Transverse colon (tissue), 4 donors: ENCODE data around the gene PKP4. TPM values are rescaled to one million over a fixed set of nuclear protein-coding genes. Genes with fewer than 3 reads are reported as not detected.

Experiments
- DNase-seq: peaks from one replicate; pipeline ENCODE4 v3.0.0-alpha.2; 2019
- H3K27ac ChIP-seq, 4 donors: fragments of 200-600 bp; sonication (generic); 2 replicates each; pipeline ENCODE4 v1.5.1; 2016 to 2018; ENCODE audit warnings: inconsistent platforms in 4 of 4
- H3K27me3 ChIP-seq: fragments of 200-600 bp; sonication (generic); 2 replicates; pipeline ENCODE4 v1.5.1; 2017; ENCODE audit warnings: inconsistent platforms
- H3K36me3 ChIP-seq, 4 donors: fragments of 200-600 bp; sonication (generic); 2 replicates each; pipeline ENCODE4 v1.5.1; 2017 to 2019; ENCODE audit warnings: inconsistent platforms in 4 of 4
- H3K4me1 ChIP-seq, 4 donors: fragments of 200-600 bp; sonication (generic); 2 replicates each; pipeline ENCODE4 v1.5.1; 2017 to 2020; ENCODE audit warnings: inconsistent platforms in 4 of 4
- H3K4me3 ChIP-seq, 4 donors: fragments of 200-600 bp; sonication (generic); 1 replicate in 1 of 4; 2 replicates in 3 of 4; pipeline versions ENCODE4 v1.5.1 to v1.6.1; 2017 to 2019; ENCODE audit warnings: inconsistent platforms in 4 of 4
- H3K9me3 ChIP-seq, 2 donors: fragments of 200-600 bp; sonication (generic); 2 replicates each; pipeline ENCODE4 v1.5.1; 2017 to 2019; ENCODE audit warnings: inconsistent platforms in 2 of 2
- EP300 ChIP-seq: sonication (generic); formaldehyde crosslinking; IDR thresholded peaks from one replicate; pipeline ENCODE4 v1.6.1; 2017; ENCODE audit warnings: antibody characterized with exemption, low read depth
- POLR2A ChIP-seq: fragments of 450-650 bp; IDR thresholded peaks from one replicate; pipeline ENCODE4 v1.6.1; 2016; ENCODE audit warnings: antibody characterized with exemption, mild to moderate bottlenecking, moderate library complexity
- POLR2AphosphoS5 ChIP-seq, 3 donors: sonication (generic); formaldehyde crosslinking; IDR thresholded peaks; one replicate each; pipeline ENCODE4 v1.6.1; 2016; ENCODE audit warnings: antibody characterized with exemption in 3 of 3
- WGBS, 2 donors: methylation state at CpG; one replicate each; pipeline ENCODE4 v1.1.5; 2018; ENCODE audit warnings: low coverage in 1 of 2; 5-methylcytosine and 5-hydroxymethylcytosine counted together
- in situ Hi-C, 4 donors: fragments of 200-750 bp; cut with MboI; loops; one replicate each; pipeline versions ENCODE4 v1.15.0 to v1.15.1; 2017; ENCODE audit warnings: low sequenced_read_pairs in 3 of 4, low pct_ligation_motif_present in 1 of 4, low pct_unique_long_range_greater_than_20kb in 1 of 4
- intact Hi-C: fragments of 100-400 bp; cut with DNase I; formaldehyde crosslinking; loops from one replicate; pipeline ENCODE4 v1.15.1; 2023; ENCODE audit warnings: low total_unique reads
- total RNA-seq, 4 donors: library from RNA; depleted of rRNA; stranded (reverse); fragments of >200 nt; gene quantifications; one replicate each; pipeline ENCODE4 v1.1.0, GENCODE V29; 2016
- TF ChIP-seq, protein P1 (sequence below), 5 experiments: fragments of 200-600 bp in 3 of 5; fragments of 450-650 bp in 2 of 5; sonication (generic) in 3 of 5; IDR thresholded peaks; 1 replicate in 2 of 5; 2 replicates in 3 of 5; pipeline ENCODE4 v1.5.1; 2016 to 2017; ENCODE audit warnings: antibody characterized with exemption in 5 of 5, inconsistent platforms in 3 of 5, mild to moderate bottlenecking in 2 of 5, moderate library complexity in 1 of 5

Gene PKP4
- total RNA-seq, 4 donors from 2014 or later: 28.1 to 70.3 (median 58.3) TPM

DNA sequence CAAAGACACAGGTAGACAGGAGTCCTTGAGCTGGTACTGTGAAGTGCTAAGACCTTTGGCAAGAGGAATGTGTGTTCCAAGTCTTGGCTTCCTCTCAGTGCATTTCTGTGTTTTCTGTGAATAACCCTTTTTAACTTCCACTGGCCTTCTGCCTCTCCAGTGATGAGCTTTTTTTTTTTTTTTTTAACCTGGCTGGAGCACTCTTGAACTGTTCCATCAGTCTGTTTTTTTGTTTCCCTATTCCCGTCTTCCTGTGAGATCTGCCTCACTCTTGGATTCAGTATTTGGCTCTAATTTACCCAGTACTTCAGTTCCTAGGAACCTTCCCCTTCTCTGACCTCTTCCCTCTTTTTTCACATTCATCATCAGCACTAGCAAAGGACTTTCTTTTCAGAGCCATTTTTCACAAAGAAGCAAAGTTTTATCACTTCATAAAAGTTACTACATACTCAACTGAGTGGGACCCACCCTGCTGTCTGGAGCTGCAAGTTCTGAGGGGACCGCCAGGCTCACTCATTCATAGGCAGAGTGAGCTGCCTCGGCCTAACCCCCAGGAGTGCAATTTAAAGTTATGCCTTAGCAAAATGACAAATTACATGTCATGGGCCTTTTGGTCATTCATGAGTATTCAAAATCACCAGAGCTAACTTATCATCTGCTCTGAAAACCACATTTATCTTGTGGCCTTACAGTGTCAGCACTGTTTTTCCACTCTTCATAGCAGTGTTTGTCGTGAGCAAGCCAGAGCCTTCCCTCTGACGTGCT is 211.4 kb downstream of the PKP4 start:
- TF ChIP-seq EP300: no peak
- TF ChIP-seq POLR2AphosphoS5 (IDR thresholded peaks at IDR 0.05): no peak
- TF ChIP-seq, protein P1, sequence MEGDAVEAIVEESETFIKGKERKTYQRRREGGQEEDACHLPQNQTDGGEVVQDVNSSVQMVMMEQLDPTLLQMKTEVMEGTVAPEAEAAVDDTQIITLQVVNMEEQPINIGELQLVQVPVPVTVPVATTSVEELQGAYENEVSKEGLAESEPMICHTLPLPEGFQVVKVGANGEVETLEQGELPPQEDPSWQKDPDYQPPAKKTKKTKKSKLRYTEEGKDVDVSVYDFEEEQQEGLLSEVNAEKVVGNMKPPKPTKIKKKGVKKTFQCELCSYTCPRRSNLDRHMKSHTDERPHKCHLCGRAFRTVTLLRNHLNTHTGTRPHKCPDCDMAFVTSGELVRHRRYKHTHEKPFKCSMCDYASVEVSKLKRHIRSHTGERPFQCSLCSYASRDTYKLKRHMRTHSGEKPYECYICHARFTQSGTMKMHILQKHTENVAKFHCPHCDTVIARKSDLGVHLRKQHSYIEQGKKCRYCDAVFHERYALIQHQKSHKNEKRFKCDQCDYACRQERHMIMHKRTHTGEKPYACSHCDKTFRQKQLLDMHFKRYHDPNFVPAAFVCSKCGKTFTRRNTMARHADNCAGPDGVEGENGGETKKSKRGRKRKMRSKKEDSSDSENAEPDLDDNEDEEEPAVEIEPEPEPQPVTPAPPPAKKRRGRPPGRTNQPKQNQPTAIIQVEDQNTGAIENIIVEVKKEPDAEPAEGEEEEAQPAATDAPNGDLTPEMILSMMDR (IDR thresholded peaks at IDR 0.05): no peak
- TF ChIP-seq POLR2A: no peak
- Histone ChIP-seq H3K4me3 (no peak overlapping the region), H3K27ac (no peak overlapping the region), H3K36me3 (peaks cover 0 to 9% (median 3%) of the 10 kb centered on the region in 4 donors), H3K9me3 (no peaks in the 10 kb centered on the region), H3K4me1 (no peaks in the 10 kb centered on the region), H3K27me3 (no peaks in the 10 kb centered on the region)
- WGBS, 2 donors: 63 to 87% methylated on average over 3 to 5 of the region's 5 CpGs
- intact Hi-C loops (no loop called here), in situ Hi-C loops (no loop called here)
- DNase-seq: no peak

DNA sequence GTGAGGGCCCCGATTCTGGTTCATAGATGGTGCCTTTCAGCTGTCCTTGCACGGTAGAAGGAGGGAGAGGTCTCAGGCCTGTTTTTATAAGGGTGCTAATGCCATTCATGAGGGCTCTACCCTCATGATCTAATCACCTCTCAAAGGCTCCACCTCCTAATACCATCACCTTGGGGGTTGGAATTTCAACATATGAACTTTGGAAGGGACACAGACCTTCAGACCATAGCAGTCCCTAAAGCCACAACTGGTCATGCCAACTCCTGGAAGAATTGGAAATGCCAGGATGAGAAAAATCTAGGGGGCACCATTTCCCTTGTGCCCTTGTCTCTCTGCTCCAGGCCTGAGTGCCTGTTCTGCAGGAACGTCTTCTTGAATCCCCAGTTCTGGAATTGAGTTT is 213.5 kb downstream of the PKP4 start:
- 100% methylated on average over 1 to 3 of the region's 3 CpGs for WGBS, 2 donors
- H3K27ac ChIP-seq: no peak overlapping the region
- H3K27me3 ChIP-seq: no peaks in the 10 kb centered on the region
- H3K4me1 ChIP-seq: no peaks in the 10 kb centered on the region
- no peak for TF ChIP-seq EP300
- no peak for TF ChIP-seq POLR2A
- no peak for TF ChIP-seq POLR2AphosphoS5 (IDR thresholded peaks at IDR 0.05)
- TF ChIP-seq, protein P1 (IDR thresholded peaks at IDR 0.05): no peak
- DNase-seq: no peak
- no peaks in the 10 kb centered on the region for H3K9me3 ChIP-seq
- intact Hi-C loops: no loop called here
- H3K36me3 ChIP-seq: peaks cover 0 to 12% (median 4%) of the 10 kb centered on the region in 4 donors
- in situ Hi-C loops: no loop called here
- H3K4me3 ChIP-seq: no peak overlapping the region

DNA sequence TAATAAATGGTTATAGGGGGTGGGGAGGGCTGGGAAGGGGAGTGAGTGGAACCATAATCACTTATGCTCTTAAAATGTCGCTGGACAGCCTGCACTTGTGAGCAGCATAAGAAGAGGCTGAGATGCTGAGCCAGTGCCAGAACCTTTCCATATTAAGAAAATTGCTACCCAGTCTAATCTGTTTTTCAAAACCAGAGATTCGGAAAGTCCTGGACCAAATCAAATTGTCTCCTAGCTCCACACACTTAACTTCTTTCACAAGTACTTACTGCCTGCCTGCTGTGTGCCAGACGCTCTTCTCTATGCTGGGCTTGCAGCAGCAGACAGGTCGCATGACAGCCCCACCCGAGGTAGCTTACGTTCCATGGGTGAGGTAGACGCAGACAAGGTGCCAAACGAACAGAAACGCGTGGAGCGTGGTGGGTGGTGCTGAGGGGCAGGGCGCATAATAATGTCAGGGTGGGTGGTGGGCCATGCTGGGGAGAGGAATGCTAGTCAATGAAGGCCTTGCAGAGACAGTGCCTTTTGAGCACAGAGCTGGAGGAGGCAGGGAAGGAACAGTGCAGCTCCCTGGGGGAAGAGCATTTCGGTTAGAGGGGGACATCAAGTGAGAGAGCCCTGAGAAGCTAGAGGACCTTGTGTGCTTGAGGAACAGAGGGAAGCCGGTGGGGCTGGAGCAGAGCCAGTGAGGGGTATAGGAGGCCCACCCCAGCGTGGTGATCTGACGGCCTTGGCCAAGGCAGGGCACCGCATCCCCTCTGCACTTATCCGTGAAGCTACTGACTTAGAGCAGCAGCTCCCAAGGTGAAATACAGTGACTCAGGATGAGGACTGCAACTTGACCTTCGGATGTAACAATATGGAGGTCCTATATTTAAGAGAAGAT is 214.9 kb downstream of the PKP4 start:
- Histone ChIP-seq H3K4me3 (no peak overlapping the region), H3K9me3 (no peaks in the 10 kb centered on the region), H3K27me3 (no peaks in the 10 kb centered on the region), H3K27ac (no peak overlapping the region), H3K4me1 (no peaks in the 10 kb centered on the region), H3K36me3 (peaks cover 0 to 12% (median 3%) of the 10 kb centered on the region in 4 donors)
- TF ChIP-seq POLR2AphosphoS5 (IDR thresholded peaks at IDR 0.05): no peak
- TF ChIP-seq EP300: no peak
- TF ChIP-seq, protein P1 (IDR thresholded peaks at IDR 0.05): no peak
- no peak for TF ChIP-seq POLR2A
- intact Hi-C loops: no loop called here
- 90 to 92% methylated on average over 14 to 19 of the region's 19 CpGs for WGBS, 2 donors
- in situ Hi-C loops: no loop called here
- no peak for DNase-seq

DNA sequence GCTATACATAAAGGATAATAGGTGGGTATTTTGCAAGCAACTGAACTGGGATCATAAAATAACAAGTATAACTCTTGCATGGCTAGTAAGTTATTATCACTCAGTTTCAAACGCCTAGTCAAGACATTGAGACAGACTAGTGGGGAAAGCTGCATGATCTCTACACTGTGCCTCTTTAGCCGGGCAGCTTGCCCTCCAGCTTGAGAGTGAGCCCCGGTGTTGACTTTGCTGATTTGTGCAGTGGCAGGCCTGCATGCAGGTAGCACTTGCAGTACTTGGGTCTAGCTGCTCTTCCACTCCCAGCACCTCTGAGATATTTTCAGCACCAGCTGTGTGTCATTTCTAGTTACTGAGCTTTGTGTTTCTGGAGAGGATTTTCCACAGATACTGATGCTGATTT is 219.5 kb downstream of the PKP4 start:
- in situ Hi-C loops (no loop called here), intact Hi-C loops (no loop called here)
- no peaks in the 10 kb centered on the region for H3K9me3 ChIP-seq
- WGBS, 2 donors: 83 to 93% methylated on average over 2 to 3 of the region's 3 CpGs
- H3K4me3 ChIP-seq: no peak overlapping the region
- no peak overlapping the region for H3K27ac ChIP-seq
- peaks cover 0 to 8% (median 3%) of the 10 kb centered on the region in 4 donors for H3K36me3 ChIP-seq
- no peaks in the 10 kb centered on the region for H3K4me1 ChIP-seq
- no peaks in the 10 kb centered on the region for H3K27me3 ChIP-seq
- TF ChIP-seq POLR2AphosphoS5 (IDR thresholded peaks at IDR 0.05) (no peak), POLR2A (no peak), EP300 (no peak)
- TF ChIP-seq, protein P1 (IDR thresholded peaks at IDR 0.05): no peak
- no peak for DNase-seq
